ENCODE results near the gene IDI1.

GRCh38 chr10:1070919-1071318, 22.0 kb upstream of the IDI1 start:
- no peak for TF ChIP-seq EZH2 (IDR thresholded peaks at IDR 0.05)
- no peak for TF ChIP-seq POLR2AphosphoS5 (IDR thresholded peaks at IDR 0.05; ENCODE audit: borderline replicate concordance, low read depth, low read length)
